GM10847 (cell line): ENCODE data around the gene PIK3R5.

Source experiments
- POLR2A ChIP-seq: IDR thresholded peaks from 2 replicates; pipeline ENCODE4 v1.6.1; 2011; ENCODE audit not compliant: insufficient read length; ENCODE audit errors: extremely low read depth

Gene PIK3R5

DNA sequence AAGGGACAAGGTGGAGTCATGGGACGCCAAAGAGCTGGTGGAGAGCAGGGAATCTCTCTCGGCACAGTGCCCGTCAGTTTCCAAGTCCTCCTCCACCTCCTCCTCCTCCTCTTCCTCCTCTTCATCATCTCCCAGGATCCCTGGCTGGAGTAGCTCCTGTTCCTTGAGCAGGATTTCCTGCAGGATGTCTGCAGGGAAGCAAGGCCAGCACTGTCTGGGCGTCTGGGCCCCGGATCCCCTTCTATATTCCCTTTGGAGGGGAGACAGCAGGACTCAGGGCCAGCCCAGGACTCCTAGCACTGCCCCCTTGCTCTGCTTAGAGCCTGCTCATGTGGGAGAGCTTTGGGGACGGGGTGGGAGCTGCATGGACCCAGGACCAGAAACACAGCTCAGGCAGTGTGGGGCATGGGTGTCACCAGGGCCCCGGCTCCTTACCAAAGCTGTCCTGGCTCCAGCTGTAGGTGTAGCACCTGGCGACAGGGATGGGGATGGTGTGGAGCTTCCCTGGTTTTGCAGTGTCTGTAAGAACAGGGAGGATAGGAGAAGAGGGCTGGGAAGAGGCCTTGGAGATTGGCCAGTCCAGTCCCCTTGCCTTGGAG lies 76.7 kb downstream of the PIK3R5 start:
- no peak for TF ChIP-seq POLR2A

DNA sequence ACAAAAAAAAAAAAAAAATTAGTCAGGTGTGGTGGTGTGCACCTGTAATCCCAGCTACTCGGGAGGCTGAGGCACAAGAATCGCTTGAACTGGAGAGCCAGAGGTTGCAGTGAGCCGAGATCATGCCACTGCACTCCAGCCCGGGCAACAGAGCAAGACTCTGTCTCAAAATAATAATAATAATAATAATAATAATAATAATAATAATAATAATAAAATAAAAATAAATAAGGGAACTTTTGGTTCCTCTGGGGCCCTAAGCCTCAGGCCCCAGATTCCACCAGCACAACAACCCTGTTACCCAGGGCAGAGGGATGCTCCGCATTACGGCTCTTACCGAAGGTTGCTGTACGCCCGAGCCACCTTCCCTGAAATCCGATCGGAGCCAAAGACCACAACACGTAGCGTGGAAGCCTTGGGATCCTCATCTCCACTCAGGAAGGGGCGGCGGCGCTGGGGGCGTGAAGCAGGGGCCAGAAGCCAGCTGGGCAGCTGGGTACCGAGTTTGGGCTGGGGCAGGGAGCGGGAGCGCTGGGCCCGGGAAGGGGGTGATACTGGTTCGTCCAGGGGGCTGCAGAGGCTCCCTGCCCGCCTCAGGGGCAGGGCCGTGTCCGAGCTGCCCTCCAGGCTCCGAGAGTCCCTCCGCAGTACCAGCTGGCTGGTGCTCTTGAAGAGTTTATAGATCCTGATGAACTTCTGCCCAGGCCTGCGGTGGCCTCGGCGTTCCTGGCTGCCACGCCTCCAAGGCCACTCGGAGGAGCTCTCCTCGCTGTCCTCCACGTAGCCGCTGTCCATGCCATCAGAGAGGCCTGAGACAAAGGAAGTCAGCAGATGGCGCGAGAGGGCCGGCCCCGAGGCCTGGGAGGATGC lies 77.4 kb downstream of the PIK3R5 start:
- no peak for TF ChIP-seq POLR2A

DNA sequence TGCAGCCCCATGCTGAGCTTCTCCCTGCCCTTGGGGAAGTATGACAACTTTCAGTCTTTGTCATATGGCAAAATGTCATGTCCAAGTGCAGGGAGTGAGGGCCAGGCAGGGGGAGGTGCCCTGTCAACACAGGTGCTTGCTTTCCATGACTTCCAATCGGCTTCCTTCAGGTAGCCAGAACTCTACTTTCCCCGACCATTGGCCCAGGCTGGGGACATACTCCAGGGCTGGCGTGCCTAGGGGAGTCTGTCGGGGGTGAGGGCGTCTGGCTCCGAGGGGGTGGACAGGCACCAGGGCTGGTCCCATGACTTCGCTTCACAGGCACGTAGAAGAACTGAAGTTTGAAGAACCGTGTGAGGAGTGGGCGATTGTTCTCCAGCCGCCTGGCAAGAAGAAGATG lies 78.2 kb downstream of the PIK3R5 start:
- TF ChIP-seq POLR2A, result no peak

DNA sequence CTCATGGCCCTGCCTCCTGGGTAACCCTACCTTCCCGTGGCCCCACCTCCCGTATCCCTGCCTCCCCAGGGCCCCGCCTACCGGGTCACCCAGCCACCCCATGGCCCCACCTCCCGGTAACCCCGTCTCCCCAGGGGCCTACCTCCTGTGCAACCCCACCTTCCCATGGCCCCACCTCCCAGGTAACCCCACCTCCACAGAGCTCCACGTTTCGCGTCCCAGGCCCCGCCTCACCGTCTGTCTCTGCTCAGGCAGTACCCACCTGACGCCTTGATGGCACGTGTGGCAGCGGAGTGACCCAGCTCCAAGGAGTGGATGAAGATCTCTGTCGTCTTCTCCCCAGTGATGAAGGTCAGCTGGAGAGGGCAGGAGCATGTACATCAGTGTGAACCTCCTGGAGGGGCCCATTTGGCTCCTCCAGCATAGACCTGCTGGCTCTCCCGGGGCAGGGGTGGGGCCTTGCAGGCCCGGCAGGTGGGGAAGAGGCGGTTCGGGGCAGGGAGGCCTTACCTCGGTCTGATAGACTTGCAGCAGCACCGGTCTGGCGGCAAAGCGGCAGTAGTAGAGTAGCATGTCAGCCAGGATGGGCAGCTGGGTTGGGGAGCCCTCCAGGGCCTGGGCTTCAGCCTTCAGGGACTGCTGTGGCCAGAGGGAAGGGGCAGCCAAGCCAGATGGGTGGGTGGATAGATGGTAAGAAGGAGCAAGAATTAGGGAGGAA lies 79.4 kb downstream of the PIK3R5 start:
- no peak for TF ChIP-seq POLR2A

DNA sequence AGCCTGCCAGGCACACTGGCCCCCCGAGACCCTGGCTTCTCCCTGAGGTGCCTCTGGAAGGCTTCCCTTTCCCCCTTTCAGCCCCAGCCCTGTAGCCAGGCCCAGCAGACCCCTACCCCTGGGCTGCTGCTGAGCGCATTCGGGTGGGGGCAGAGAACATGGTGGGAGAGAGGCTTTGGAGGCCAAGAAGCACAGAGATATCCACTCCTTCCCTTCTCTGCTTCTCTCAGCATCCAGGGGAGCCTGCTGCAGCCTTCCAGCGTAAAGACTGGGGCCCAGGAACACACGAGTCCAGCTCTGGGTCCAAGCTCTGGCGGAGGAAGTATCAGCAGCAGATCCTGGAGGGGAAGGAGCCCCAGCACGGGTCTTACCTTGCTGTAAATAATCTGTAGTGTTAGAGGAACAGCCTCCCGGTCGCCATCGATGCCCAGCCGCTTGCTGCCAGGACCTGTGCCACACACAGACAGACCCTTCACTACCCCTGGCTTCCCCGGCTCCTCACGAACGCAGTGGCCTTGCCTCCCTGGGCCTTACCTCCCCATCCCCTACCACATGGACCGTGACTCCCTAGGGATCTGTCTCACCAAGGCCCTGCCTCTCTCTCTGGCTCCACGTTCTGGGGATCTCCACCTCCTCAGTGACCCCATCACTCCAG lies 81.0 kb downstream of the PIK3R5 start:
- TF ChIP-seq POLR2A, result no peak

DNA sequence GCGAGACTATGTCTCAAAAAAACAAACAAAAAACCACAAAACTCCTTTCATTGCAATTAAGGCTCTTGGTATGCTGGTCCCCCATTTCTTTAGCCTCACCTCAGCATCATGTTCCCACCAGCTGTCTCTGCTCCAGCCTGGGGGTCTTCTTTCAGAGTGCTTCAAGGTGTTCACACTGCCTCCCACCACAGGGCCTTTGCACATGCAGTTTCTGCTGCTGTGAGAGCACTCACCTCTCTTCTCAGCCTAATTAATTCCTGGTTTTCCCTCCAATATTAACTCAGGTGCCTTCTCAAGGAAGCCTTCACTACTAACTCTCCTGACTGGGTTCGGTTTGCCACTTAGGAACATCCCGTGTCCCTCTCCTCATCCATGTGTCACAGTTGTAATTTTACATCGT lies 82.2 kb downstream of the PIK3R5 start:
- no peak for TF ChIP-seq POLR2A

DNA sequence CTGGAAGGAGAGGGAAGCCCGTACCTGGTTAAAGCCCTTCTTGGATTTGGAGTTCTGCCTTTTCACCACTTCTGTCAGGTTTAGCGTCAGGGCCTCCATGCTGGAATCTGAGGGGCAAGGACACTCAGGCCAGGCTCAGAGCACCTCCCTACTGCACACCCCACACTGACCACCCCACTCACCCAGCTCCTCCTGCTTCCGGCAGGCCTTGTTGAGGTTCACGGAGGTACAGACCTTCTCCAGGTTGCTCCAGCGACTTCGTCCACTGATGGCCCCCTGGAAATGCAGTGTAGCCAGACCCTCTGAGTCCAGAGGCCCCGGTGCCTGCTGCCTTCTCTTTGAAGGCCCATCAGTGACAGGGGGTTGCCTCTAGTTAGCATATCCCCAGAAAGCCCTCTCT lies 83.9 kb downstream of the PIK3R5 start:
- no peak for TF ChIP-seq POLR2A

DNA sequence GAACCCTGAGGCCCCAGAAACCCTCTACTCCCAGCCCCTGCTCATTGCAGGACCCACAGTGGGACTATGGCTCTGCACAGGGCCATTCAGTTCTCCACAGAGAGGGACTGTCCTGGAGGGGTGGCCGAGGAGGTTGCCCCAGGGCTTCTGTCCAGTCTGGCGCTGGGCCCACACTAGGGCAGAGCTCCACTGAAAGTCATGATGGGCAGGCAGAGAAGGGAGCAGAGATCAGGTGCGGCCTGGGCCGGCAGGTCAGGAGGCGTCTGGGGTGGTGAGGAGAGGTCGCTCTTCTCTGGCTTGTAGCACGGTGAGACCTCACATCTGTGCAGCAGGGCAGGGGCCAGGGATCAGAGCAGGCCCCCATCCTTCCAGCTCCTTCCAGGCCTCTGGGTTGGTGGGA lies 85.0 kb downstream of the PIK3R5 start:
- TF ChIP-seq POLR2A, result no peak

DNA sequence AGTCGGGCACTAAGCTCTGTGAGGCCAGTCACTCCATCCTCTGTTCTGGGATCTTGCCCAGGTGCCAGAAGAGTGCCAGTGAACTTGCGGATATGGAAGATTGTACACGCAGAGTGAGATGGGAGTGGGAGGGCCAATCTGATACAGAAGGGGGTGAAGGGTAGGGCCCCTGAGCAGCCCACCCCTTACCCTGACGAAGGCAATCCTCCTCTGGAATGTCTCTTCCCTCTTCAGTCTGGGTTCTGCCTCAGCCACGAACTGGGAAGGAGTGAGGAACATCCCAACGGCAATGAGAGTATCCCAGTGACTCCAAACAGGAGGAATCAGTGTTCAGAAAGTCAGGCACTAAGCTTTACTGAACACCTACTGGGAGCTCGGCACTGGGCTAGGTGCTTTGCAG lies 86.1 kb downstream of the PIK3R5 start:
- no peak for TF ChIP-seq POLR2A

DNA sequence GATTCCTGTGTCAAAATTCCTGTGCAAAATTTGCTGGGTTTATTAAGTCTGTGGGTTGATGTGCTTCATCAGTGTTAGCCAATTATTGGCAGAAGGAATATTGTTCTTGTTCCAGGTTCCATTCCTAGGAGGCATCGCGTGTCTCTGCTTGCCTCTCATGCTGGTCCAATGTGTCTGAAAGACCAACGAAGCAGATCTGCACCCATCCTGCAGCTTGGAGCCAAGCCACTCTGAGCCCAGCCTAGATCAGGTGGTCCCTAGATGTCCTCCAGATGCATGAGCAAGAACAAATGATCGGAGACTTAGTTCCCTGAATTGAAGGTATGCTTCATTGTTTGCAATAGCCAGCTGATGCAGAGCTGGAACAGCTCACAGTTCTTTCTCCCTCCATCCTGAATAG lies 87.5 kb downstream of the PIK3R5 start:
- TF ChIP-seq POLR2A, result no peak

DNA sequence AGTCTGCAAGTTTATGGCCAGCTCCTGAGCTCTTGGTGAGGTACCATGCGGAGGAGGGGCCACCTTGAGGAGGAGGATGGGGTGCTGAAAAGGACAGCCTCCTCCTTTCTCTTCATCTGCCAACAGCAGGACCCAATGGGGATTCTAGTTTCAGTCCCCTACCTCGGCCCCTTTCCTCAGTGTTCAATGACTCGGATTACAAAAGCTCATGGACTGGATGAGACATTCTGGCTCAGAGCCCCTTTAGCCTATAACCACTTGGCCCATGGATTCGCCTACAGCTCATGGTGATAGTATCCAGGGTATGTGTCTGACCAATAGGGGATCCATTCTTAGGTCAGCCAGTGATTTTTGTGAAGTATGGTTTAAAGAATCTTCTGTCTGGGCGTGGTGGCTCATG lies 89.5 kb downstream of the PIK3R5 start:
- no peak for TF ChIP-seq POLR2A

DNA sequence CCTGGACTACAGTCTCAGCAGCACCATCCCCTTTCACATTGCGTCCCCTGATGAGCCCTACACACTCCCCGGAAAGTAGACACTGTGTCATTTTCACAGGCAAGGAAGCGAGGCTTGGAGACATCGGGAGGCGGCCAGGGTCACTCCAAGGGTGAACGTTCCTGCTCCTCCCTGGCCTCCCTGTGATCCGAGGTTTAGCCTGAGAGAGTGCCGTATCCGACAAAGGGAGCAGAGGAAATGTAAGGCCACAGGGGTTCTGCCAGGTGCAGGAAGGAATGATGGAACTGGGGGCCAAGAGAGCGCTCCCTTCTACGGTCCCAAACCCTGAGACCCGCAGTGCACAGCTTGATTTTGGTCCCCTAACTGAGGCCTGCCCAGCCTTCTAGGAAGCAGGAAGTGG lies 90.1 kb downstream of the PIK3R5 start:
- TF ChIP-seq POLR2A, result no peak

DNA sequence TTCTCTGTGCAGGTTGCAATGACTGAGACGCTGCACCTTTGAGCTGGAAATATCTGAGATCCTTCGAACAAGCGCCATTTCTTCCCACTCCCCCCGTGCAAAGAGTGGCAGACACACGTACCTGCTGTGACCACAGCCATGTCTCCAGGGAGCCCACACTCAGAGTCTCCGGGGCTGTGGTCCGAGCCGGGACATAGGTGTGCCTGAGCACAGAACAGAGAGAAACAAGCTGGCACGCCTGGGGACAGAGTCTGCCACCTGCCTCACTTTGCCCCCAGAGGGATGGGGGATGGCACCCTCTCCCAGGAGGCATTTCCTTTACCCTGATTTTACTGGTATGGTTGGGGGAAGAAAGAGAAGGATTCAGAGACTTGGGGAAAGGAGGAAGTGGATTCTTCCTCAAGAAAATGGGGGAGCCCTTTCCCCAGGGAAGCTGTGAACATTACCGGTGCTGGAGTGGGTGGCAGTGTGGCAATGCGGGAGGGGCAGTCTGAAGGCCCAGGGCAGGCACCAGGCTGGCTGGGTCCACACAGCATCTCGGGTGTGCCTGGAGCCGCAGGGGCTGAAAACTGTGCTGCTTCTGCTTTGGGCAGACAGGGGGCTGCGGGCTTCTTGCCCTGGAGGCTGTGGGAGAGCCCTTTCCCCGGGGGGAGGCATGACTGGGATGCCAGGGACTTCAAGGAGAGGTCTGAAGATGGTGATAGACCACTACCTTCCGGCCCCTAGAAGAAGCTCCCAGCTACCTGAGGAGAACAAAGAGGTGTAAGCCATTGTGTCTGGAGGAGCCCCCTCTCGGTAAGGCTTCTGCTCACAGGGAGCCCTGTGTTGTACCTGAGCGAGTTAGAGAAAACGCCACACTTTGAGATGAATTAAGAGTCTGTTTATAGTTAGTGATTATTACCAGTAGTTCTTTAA lies 91.4 kb downstream of the PIK3R5 start:
- no peak for TF ChIP-seq POLR2A

DNA sequence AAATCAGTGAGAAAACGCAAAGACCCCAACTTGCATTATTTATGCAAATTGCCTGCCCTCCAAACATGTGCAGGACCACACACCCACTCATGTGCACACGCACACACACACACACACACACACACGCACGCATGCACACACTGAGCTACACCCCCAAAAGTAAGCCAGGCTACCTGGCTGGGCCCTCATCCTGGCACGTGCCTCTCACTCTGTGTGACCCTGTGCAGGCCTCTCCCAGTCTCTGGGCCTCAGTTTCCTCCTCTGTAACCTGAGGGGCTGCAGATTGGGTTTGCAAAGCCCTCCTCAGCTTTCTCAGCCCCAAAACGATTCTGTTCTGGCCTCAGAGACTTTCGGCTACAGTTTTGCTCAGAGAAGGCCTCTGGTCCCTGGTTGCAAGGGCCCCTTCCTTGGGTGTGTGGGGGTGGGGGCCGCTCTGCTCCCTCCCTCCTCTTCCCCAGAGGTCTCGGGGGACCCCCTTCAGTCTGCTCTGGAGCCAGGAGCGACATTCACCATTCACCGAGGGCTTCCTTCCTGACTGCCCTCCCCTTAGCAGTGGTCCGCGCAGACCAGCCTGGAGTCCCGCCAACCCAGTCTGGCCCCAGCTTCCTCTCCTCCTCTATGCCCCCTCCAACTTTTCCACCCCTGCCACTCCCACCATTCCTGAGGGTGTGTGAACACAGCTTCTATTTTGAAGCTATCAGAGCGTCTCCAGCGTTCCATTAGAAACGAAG lies 92.6 kb downstream of the PIK3R5 start:
- TF ChIP-seq POLR2A, result no peak
